Activated CD4-positive, CD25-positive, alpha-beta regulatory T cell (primary cell): ENCODE results near the gene PCED1B.

Experiments
- DNase-seq, 4 experiments: peaks; one replicate each; lab custom pipeline; 2025; lab: John Stamatoyannopoulos, UW

The PCED1B gene

DNA sequence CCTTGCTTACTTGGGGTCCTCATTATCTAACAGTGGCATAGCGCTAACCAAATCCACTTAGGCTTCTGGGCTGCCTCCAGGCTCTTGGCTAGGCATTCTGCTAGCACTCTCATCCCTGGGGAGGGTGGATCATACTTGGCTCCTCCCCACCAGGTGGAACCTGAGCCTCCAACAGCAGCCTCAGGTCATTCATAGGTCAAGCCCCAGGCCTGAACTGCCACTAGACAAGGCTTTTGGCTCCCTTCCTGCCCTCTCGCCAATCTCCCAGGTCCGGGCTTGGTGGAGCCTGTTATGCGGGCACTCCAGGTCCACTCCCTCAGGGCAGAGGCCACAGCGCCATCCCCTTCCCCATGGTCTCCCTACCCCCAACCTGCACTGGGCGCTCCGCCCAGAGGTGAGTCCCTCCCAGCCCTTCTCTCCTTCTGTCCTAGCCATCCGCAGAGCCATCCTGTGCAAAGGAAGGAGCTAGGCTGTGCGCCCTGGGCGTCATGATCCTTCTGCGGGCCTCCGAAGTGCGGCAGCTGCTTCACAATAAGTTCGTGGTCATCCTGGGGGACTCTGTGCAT lies 155.2 kb downstream of the PCED1B start:
- DNase-seq: no peak

DNA sequence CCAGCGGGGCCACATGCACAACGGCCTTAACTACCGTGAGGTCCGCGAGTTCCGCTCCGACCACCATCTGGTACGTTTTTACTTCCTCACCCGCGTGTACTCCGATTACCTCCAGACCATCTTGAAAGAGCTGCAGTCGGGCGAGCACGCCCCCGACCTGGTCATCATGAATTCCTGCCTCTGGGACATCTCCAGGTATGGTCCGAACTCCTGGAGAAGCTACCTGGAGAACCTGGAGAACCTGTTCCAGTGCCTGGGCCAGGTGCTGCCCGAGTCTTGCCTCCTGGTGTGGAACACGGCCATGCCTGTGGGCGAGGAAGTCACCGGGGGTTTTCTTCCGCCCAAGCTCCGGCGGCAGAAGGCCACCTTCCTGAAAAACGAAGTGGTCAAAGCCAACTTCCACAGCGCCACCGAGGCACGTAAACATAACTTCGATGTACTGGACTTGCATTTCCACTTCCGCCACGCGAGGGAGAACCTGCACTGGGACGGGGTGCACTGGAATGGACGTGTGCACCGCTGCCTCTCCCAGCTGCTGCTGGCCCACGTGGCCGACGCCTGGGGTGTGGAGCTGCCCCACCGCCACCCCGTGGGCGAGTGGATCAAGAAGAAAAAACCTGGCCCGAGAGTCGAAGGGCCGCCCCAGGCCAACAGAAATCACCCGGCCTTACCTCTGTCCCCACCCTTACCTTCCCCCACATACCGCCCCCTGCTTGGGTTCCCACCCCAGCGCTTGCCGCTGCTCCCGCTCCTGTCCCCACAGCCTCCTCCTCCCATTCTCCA lies 156.0 kb downstream of the PCED1B start:
- DNase-seq: no peak

DNA sequence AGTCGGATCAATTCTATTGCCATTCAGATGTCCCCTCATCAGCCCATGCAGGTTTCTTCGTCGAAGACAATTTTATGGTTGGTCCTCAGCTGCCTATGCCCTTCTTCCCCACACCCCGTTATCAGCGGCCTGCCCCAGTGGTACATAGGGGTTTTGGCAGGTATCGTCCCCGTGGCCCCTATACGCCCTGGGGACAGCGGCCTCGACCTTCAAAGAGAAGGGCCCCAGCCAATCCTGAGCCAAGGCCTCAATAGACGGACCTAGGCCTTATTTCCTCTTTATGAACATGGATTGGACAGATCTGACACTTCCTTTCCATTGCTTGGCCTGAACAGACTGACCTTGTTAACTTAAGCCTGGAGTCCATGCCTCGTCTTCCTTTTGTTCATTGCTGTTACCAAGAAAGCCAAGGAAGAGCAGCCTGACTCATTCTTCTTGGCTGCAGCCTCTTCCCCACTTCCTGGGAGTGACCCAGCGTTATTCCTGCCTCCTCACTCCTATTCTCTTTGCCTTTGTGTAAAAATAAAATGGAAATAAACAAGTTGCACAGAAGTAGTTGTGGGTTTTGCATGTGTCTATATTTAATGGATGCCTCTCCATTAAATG lies 156.8 kb downstream of the PCED1B start:
- no peak for DNase-seq

DNA sequence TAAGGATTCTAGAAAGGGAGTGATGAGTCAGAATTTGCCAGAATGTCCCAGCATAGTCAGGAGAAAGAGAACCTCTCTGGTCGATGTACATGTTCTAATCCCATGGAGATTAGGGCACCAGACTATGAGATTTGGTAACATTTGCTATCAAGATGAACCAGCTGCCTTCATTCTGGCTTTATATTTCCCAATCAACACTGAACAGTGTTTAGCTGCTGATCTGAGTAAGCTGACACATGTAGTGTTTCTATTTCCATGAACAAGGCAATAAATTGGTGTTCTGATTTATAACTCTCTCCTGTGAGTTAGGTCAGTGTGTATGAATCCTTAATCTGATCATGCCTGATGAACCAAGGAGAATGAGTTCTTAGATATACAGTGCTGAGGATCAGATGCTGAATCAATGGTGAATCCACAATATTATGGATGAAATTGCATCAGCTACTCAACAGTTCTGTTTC lies 158.4 kb downstream of the PCED1B start:
- no peak for DNase-seq

DNA sequence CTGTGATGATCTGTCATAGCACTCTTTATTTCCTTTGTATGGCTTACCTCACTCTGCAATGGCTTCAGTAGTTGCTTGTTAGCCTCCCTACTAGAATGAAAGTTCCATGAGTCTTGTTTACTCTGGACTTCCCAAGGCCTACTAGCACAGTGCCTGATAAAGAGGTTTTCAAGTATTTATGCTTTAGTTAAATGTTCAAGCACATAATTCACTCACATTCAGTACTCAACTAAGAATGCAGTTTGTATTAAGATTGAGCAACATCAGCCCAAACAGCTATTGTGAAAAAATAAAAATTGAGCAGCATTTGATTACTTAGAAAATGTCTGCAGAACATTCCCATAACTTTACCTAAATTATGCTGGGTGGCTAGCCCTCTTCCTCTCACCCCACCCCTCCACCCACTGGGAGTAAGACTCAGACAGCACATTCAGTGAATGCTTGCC lies 159.3 kb downstream of the PCED1B start:
- DNase-seq: no peak

DNA sequence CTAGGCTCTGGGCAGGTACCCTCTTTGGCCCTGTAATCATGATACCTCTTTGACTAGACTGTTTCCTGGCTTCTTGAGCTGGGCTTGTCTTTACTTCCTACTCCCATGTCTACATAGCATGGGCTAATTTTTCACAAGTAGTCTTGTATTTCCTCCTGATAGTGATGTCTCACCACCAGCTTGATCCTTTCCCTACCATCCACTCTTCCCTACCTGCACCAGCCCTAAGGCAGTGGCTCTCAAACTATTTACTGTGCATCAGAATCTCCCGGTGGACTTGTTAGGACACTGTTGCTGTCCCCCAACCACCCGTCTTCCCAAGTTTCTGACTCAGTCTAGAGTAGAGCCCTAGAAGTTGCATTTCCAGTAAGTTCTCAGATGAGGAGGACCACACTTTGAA lies 163.0 kb downstream of the PCED1B start:
- DNase-seq: no peak

DNA sequence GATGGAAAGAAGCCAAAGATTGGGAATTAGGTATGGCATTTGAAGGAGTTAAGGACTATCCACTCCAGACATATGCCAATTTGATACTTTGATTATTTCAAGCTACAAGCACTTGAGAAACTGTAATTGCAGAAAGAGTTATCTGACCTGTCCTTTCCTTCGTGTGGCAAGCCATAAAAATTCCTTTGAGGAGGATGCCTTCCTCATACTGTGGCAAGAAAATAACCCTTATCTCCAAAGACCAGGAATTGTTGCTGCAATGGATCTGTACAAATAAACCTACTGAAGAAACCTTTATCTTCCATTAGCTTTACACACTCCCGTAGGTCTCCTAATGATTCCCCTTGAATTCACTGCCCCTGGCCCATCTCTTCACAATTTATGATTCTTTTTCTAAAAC lies 165.4 kb downstream of the PCED1B start:
- DNase-seq: no peak

DNA sequence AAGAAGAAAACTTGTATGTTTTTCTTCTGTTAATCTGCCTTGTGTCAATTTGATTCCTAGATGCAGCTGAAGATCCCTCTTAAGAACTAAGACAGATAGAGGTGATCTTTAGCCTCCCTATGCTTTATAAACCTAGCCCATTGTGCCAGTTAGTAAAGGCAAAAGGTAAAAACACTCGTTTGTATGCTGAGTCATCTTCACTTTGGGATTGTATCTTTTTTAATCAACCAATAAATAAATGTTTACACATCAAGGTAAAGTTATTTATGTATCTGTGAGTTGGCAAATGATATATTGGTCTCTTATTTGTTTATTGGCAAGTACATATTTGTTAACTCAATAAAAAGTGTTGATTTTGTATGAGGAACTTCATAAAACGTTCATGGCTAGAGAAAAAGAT lies 166.2 kb downstream of the PCED1B start:
- DNase-seq: no peak

DNA sequence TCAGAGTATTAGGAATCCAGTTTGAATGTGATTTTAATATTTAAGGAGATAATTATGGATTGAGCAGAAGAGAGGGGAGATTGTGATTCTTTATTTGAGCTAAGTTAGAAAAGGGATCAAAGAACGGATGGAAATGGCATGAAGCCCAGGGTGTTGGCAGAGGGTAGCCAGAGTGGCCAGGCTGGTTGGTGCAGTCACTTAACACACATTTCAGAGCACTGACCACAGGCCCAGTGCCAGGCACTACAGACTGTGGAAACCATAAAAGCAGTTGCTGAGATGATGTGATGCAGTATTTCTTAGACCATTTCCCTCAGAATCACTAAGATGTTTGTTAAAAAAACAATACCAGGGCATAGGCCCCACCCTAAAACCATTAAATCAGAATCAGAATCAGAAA lies 168.0 kb downstream of the PCED1B start:
- no peak for DNase-seq

DNA sequence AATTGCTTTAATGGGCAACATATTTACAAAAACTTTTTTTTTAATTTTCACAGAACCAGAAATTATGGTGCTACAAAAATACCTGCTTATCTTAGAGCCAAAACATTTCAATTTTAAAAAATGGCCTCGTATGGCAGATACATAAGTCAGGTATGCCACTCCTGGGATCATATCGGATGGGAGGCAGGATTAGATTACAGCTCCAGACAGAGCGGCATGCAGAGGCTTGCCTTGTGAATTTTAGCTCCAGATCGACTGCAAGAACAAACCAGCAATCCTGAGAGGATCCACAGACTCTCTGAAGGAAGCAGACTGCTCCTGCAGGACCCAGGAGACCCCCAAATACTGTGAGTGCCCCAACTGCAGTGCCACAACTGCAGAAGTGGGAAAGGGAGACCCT lies 169.7 kb downstream of the PCED1B start:
- DNase-seq: no peak

DNA sequence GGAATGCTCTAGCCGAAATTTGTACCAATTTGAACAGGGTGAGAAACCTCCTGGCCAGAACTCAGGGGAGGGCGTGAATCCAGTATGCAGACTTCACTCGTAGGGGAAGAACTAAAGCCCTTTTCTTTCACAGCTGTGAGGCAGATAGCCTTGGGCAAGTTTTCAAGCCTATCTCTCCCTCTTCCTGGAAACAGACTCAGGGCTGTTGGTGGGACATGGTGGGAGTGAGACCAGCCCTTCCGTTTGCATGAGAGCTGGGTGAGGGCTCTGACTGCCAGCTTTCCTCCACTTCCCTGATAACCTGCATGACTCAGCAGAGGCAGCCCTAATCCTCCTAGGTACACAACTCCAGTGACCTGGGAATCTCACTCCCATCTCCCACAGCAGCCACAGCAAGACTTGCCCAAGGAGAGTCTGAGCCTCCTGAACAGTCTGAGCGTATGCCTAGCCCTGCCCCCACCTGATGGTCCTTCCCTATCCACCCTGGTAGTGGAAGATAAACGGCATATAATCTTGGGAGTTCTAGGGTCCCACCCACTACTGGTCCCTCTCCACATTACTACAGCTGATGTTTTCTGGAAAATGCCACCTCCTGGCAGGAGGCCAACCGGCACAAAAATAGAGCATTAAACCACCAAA lies 170.4 kb downstream of the PCED1B start:
- DNase-seq: no peak

DNA sequence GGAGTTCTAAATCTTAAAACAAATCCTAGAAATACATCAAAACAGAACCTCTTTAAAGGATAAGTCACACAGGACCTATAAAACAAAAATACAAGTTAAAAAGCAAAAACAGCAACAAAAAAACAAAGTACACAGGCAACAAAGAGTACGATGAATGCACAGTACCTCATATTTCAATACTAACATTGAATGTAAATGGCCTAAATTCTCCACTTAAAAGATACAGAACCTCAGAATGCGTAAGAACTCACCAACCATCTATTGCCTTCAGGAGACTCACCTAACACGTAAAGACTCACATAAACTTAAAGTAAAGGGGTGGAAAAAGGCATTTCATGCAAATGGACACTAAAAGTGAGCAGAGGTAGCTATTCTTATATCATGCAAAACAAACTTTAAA lies 172.5 kb downstream of the PCED1B start:
- no peak for DNase-seq

DNA sequence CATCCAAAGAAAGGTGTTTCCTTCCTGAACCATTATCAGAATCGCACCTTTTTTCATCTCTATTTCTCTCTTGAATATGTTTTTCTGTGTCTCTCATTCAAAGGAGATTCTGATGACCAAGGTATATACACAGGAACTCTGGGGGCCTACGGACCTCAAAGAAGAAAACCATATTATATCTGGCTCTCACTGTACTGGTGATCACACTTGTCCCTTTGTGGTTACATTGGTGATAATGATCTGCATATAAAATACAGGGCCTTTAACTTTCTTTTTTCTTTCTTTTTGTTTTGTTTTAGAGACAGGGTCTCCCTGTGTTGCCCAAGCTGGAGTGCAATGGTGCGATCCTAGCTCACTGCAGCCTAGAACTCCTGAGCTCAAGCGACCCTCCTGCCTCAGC lies 185.5 kb downstream of the PCED1B start:
- DNase-seq: no peak

DNA sequence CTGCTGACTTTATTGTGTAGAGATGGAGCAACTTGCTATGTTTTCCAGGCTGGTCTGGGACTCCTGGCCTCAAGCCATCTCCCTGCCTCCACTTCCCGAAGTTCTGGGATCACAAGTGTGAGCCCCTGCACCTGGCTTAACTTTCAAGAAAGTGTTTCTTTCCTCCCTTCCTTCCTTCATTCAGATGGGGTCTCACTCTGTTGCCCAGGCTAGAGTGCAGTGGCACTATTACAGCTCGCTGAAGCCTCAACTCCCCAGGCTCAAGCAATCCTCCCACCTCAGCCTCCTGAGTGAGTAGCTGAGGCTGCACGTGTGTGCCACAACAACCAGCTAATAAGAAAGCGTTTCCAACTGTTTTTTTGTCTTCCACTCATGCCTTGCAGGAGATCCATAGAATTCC lies 186.0 kb downstream of the PCED1B start:
- DNase-seq: no peak

DNA sequence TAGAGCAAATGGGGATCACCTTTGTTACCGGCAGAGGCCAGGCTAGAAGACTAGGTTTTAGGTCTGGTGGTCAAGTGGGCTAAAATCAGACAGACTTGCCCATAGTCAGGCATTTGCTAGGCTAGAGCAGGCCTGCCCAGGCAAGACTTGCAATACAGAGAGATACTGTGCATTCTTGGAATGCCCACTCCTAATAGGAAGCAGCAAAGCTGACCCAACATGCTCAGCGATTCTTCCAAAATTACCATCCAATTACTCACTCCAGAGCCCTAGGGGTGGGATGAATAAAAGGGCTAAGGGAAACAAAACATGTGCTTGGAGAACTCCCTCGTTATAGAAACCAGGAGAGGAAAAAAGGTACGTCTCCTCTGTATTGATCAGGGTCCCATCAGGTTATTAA lies 188.2 kb downstream of the PCED1B start:
- no peak for DNase-seq

DNA sequence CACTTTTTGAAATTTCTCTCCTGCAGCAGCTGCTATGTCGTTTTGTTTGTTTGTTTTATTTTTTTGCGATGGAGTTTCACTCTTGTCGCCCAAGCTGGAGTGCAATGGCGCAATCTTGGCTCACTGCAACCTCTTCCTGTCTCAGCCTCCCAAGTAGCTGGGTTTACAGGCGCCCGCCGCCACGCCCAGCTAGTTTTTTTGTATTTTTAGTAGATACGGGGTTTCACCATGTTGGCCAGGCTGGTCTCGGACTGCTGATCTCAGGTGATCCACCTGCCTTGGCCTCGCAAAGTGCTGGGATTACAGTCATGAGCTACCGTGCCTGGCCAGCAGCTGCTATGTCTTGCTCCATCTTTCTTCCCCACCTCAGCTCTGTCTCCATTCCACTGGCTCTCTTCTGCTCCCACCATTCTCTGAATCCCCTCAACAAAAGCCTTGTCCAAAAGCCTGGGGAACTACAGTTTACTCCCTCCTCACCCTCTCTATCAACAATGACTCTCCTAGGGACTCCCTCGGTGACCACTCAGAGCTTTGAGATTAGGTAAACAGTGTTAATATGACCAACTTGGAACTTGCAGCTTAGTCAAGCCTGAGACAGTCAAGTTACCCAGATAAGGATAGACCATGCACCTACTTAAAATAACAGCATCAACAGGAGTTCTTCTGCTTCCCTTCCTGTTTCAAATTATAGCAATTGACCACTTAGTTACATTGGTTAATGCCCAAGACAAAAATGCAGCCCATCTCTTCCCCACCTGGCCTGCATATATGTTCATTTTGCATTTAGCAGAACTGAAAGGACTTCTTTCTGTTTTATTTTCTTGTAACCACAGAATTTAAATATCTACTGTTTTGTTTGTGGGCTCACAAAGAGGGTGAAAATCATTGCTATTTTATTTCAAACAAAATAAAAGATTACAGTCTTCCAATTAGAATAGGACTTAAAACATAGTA lies 189.4 kb downstream of the PCED1B start:
- DNase-seq: no peak

DNA sequence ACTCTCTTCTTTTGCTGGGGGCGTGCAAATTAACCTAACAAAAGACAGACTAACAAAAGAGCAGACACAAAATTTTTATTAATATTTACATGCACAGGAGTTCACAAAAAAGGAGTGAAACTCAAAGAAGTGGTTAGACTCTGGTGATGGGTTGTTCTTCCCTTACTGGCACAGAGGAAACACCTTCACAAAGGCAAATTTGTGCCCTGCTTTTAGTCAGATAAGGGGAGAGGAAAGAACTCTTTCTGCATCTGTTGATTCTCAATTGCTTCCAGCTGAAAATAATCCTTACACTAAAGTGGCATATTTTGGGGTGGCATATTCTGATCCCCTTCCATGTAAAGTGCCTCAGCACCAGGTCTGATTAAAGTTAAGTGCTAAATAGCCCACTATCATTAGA lies 190.5 kb downstream of the PCED1B start:
- no peak for DNase-seq

DNA sequence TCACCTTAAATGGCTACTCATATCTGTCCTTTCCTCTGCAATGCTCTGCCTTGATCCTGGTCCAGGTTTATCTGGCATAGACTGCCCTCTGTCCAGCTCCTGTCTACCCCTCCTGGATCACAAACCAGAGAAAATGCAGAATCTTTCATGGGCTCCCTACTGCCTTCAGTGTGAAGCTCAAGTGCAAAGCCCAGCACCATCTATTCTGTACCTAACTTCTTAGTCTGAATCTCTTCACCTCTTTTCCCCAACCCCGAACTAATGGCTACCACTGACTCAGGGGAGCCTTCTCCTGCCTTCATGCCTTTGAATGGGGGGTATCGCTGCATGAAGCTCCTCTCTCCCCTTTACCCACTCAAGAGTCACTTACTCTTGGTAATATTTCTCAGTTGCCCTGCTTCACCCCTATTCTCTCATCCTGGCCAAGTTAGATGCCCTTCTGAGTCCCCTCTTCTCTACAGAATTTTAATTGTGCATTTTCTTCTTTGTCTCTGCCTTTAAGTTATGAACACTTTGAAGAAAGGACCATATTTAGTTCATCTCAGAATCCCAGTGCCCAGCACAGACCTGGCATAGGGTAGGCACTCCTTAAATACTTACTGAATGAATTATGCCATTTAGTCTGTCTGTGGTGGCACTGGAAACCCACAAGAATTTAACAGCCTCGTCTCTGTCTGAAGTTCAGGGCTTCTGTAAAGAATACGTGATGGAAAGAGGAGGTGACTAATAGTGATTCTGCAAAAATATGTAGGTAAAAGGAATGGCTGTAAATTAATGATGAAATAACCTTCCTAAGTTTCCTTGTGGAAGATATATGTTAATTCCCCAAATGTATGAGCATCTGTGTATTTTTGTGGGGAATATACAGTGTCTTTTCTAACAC lies 191.6 kb downstream of the PCED1B start:
- no peak for DNase-seq

DNA sequence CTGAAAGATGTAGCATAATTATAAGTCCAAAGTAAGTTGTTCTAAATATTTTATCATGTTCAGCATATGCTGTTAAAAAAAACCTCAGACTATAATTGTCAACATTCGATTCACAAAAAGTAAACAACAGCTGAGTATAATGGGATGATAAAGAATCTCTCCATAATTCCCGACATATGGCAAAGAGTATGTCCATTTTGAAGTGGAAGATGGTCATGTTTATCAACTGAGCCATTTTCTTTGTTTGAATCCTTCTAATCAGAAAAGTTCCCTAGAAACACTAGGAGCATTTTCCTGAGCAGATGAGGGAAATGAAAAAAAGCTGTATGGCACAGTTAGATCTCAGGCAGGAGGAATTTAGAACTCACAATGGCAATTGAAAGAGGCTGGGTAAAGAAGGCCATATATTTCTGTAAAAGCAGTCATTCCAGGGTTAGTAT lies 192.4 kb downstream of the PCED1B start:
- DNase-seq: no peak

DNA sequence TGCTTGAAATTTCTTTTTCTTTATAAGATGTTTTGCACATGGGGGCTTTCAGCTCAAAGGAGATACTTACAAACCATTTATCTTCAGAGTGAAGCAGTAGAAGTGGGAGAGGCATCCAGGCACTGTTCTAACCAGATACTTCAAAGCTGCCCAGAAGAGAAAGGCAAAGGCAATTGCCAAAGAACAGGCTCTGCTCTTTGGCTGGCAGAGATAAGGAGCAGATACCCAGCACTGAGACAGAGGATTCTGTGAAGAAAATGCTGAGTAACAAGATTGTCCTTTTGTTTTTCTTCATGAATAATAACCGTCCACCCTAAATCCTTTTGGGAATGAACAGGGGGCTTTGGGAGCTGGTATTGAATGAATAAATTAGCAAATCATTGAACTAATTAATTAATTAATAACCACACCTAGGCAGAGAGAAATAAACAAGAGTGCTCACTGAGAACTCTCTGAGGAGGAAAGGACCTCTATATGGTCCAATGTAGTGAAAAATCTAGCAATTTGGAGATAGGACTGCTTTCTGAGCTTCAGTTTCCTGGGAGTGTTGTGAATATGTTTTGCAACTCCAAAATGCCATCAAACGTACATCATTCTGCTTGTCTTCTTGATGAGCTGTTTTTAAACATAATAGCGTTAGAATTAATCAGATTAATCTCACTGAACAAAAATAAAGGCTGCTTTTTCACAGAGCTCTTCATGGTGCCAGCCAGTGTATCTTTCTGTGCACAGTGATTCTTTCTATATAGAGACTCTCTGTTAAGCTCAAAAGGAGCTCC lies 193.2 kb downstream of the PCED1B start:
- DNase-seq: no peak
